Lower leg skin (tissue), 4 donors: ENCODE measurements around the gene USPL1. TPM values are rescaled to one million over a fixed set of nuclear protein-coding genes. Genes with fewer than 3 reads are reported as not detected.

Source experiments
- DNase-seq, 2 donors: peaks; one replicate each; pipeline ENCODE4 v3.0.0-alpha.2; 2019; ENCODE audit warnings: low spot score in 2 of 2
- H3K4me3 ChIP-seq: fragments of 200-600 bp; sonication (generic); 2 replicates; pipeline ENCODE4 v1.5.1; 2017; ENCODE audit warnings: mild to moderate bottlenecking, low read depth; ENCODE audit not compliant: poor library complexity, severe bottlenecking
- CTCF ChIP-seq, 3 donors: fragments of 450-650 bp; IDR thresholded peaks; one replicate each; pipeline ENCODE4 v1.5.1; 2016; ENCODE audit warnings: antibody characterized with exemption in 3 of 3, mild to moderate bottlenecking in 3 of 3, moderate library complexity in 2 of 3
- POLR2A ChIP-seq, 2 donors: fragments of 450-650 bp; IDR thresholded peaks; one replicate each; pipeline ENCODE4 v1.6.1; 2016 to 2017; ENCODE audit warnings: antibody characterized with exemption in 2 of 2, mild to moderate bottlenecking in 1 of 2, moderate library complexity in 1 of 2
- WGBS, 2 donors: methylation state at CpG; one replicate each; pipeline ENCODE4 v1.1.5; 2018; 5-methylcytosine and 5-hydroxymethylcytosine counted together
- intact Hi-C: fragments of 100-400 bp; cut with DNase I; formaldehyde crosslinking; loops from one replicate; pipeline ENCODE4 v1.15.0; 2023; ENCODE audit warnings: low total_unique reads
- total RNA-seq, 4 donors: library from RNA; depleted of rRNA; stranded (reverse); fragments of >200 nt; gene quantifications; one replicate each; pipeline ENCODE4 v1.1.0, GENCODE V29; 2016

Gene USPL1
- total RNA-seq, 4 donors from 2014 or later: 16.0 to 20.8 (median 18.2) TPM

DNA sequence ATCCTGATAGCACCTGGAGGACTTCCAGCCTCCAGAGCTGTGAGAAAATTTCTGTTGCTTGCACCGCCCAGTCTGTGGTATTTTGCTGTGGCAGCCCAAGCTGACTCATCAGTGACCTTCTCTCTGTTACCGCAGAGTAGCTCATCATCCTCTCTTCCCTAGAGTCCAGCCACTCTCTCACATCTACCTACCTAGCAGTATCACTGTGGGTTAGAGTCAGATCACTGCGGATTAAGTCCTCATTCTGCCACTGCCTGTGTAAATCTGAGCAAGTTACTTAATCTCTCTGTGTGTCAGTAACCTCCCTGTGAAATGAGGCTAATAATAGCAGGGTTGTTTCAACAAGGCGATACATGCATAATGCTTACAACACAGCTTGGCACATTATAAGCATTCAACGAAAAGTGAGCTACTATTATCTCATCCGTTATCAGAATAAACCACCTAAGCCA is 40.3 kb upstream of the USPL1 start:
- intact Hi-C loops: no loop called here
- no peak for TF ChIP-seq CTCF (IDR thresholded peaks at IDR 0.05)
- no peak for TF ChIP-seq POLR2A (IDR thresholded peaks at IDR 0.05)
- no peak for DNase-seq
- 49 to 52% methylated on average over 6 of the region's 6 CpGs for WGBS, 2 donors
- H3K4me3 ChIP-seq: no peak overlapping the region

GRCh38 chr13:30580852-30581502 is 36.7 kb upstream of the USPL1 start:
- 89% methylated on average over 3 of the region's 3 CpGs for WGBS, 2 donors
- H3K4me3 ChIP-seq: no peak overlapping the region
- DNase-seq: no peak
- TF ChIP-seq CTCF (IDR thresholded peaks at IDR 0.05): no peak
- TF ChIP-seq POLR2A (IDR thresholded peaks at IDR 0.05): no peak
- intact Hi-C loops: no loop called here

DNA sequence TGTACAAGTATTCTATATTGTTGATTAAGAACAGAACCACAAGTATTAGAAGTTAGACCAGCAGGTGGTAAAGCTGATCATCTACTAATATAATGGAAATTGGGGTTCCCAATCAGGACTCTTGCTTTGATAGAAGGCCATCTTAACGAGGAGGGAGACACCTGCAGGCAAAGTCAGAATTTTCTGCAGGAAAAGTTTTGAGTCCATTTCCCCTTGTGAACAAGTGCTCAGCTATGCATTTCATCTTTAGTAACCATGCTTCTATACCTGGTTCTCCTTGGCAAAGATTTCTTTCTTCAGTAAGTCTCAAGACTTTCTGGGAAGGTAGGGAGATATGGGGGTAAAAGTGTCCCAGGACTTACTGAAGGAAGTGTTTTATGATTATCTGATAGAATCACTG is 36.1 kb upstream of the USPL1 start:
- no peak overlapping the region for H3K4me3 ChIP-seq
- DNase-seq: no peak
- no peak for TF ChIP-seq POLR2A (IDR thresholded peaks at IDR 0.05)
- no peak for TF ChIP-seq CTCF (IDR thresholded peaks at IDR 0.05)
- intact Hi-C loops: no loop called here
- 6 to 18% methylated on average over 1 of the region's 1 CpG for WGBS, 2 donors

DNA sequence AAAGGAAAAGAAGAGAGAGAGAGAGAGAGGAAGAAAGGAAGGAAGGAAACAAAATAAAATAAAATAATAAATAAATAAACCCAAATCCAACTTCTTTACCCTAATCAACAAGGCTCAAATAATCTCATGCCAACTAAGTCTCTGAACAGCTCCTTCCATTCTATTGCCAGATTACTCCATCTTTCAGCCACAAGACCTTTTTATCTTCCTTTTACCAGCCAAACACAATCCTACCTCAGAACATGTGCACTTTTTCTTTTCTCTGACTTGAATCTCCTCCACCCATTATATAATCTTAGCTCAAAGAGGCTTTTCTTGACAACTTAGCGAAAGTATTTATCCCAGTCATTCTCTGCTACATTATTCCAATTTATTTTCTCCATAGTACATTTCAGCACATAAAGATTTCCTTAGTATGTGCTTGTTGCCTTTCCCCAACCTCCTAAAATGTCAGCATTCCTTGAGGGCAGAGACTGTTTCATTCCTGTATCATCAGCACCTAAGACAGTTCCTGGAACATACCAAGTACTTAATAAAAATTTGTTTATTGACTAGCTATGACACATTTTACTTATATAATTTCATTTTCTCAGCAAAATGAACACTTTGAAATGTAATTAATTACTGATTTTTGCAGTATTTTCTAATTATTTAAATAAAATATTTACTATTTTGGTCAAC is 33.5 kb upstream of the USPL1 start:
- 94 to 98% methylated on average over 1 of the region's 1 CpG for WGBS, 2 donors
- DNase-seq: no peak
- no peak overlapping the region for H3K4me3 ChIP-seq
- intact Hi-C loops: no loop called here
- TF ChIP-seq POLR2A (IDR thresholded peaks at IDR 0.05): no peak

DNA sequence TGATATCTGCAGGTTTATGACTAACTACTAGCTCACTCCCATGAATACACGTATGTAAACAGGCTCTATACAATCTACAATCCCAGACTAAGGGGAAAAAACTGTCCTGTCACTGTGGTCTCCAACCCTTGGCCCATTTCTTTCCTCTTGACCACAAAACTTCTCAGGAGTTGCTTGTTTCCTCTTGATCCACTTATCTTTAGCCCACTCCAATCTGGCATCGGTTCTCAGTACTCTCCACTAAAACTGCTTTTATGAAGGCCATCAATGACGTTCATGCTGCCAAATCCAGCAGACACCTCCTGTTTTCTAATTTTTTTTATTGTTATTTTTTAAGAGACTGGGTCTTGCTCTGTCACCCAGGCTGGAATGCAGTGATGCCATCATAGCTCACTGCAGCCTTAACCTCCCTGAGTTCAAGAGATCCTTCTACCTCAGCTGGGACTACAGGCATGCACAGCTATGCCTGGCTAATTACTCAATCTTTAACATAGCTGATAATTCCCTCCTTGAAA is 31.9 kb upstream of the USPL1 start:
- H3K4me3 ChIP-seq: no peak overlapping the region
- 75 to 80% methylated on average over 3 of the region's 3 CpGs for WGBS, 2 donors
- no peak for DNase-seq
- intact Hi-C loops: no loop called here
- no peak for TF ChIP-seq POLR2A (IDR thresholded peaks at IDR 0.05)
- no peak for TF ChIP-seq CTCF (IDR thresholded peaks at IDR 0.05)

GRCh38 chr13:30587231-30587630 is 30.5 kb upstream of the USPL1 start:
- intact Hi-C loops: no loop called here
- no peak for DNase-seq
- no peak overlapping the region for H3K4me3 ChIP-seq
- no peak for TF ChIP-seq CTCF (IDR thresholded peaks at IDR 0.05)
- 57 to 68% methylated on average over 1 of the region's 1 CpG for WGBS, 2 donors
